ENCODE results near the gene CIROP.

Gene CIROP

DNA sequence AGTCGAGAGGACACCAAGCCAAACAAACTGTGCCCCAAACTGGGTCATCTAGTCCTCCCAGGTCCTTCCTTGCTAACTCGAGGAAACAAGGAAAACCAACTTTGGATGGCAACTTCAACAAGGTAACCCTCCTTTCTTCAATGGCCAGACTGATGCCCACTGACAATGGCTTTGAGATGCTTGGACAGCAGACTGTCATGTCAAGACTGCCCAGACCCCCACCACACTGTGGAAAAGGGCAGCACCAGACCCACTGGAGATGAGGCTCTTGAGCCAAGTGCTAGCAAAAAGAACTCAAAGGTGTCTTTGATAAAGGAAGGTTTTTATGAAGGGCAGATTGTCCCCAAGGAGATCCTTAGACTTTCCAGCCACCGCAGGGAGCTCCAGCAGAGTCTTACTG lies 38.4 kb downstream of the CIROP start:
- DNase-seq, result no peak

DNA sequence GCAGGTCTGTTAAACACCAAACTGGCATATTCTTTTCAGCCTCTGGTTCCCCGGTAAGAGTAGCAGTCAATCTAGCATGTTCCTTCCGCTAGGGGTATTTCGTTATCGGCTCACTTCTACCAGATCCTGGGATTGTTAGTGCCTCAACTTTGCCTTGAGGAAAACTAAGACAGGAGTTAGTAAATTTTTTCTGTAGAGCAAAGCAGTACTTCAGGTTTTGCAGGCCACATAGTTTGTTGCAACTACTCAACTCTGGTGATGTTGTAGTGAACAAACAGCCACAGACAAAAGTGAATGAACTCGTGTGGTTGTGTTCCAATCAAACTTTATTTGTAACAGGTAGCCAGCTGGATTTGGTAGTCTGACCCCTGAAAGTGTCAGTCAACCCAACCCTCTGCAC lies 41.2 kb downstream of the CIROP start:
- no peak for DNase-seq

DNA sequence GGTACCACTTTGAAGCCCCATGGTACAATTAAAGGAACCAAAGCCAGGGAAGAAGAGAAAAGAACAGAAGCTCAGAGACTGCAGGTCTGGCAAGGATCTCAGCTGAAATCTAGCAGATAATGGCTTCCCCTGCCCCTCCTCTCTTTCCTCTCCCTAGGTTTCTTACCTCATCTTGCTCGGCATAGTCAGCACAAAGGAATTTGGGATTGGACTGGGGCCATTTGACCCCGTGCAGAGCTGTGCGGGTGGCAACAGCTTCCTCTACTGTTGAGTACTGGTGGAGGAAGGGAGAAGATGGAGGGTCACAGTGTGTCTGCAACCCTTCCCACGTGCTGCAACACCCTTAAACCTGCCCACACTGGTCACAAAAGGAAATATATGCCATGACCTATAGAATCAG lies 42.8 kb downstream of the CIROP start:
- DNase-seq, result no peak

DNA sequence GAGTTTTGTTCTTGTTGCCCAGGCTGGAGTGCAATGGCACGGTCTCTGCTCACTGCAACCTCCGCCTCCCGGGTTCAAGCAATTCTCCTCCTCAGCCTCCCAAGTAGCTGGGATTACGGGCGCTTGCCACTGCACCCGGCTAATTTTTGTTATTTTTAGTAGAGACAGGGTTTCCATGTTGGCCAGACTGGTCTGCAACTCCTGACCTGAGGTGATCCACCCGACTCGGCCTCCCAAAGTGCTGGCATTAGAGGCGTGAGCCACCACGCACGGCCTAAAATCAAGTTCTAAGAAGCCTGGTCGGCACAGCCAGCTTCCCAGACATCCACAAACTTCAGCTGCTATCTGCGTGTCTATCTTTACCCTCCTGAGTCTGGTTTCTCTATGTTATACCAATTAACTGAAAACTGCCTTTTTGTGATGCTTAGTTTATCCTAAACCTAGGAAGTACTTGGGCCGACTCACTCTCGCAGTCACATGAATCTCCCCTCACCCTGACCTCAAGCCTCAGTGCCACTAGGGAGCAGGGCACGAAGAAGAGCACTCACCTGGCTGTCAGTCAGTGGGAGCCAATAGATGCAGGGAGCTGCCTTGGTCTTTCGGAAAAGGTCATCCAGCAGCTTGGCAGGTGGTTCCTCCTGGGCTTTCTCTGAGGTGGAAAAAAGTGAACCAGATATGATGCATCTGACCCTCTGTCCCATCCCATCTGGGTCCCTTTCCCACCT lies 44.1 kb downstream of the CIROP start:
- no peak for DNase-seq

DNA sequence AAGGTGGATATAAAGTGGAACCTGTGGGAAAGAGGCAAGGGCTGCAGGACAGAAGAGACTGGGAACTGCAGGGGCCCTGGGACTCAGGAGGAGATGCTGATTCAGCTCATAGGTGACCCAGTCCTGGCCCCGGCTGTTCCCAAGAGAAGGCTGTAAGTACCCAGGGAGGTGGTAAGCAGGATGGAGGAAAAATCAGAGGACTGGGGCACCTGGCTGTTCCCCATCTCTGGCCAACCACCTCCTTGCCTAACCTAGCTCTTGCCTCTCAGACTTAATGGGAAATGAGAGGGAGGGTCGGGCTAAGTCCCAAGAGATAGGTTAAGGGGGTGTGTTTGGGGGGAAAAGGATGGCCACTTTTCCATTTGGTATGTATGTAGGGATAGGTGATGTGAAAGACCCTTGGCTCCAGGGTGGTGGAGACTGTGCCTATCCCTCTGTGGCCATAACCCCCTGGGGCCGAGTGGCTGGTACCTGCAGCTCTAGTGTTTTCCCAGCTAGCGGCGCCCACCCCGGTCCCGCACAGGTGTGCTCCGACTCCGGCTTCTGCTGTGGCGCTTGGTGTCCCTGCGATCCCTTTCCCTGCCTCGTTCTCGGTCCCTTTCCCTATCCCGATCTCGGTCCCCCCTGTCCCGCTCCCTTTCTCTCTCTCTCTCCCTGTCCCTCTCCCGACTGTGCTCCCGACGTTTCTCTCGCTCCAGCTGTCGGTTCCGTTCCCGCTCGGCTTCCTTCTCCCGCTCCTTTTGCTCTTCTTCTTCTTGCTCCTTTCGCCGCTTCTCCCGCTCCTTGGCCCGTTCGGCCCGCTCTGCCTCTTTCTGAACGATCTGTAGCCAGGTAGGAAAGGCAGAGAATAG lies 45.9 kb downstream of the CIROP start:
- no peak for DNase-seq

DNA sequence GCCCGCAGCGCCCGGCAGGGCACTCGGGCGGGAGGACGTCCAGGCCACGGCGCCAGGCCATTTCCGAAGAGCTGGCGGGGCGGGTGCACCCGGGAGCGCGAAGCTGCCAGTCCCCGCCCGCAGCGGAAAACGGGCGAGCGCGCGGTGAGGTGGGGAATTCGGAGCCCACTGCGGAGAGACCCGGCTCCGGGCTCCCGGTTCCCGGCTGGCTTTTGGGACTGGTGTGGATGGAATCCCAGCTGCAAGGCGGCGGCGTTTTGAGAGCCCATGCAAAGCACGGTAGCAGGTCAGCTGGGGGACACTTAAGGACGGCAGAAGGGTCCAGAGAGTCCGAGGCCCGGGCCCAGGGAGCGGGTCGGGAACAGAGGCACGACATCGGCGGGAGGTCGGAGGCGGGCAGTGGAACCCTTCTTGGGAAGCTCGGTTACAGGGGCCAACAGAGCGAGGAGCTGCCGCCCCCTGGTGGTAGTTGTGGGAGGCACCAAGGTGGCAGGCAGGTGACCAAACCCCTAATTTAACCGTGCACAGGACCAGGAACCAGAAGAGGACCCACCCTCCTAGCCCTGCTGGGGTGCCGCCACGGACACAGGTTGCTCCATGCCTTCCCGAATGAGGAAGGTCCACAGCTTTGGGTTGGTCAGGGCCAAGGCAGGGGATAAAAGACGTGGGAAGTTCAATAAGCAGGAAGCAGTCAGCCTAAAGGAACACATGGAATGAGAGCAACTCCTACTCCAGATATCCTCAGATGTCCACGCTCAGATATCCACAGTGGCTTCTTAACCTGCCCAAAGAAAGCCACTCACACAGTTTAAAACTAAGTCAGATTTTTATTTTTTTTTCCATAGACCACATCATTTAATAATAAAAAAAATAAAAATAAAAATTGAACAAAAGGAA lies 46.8 kb downstream of the CIROP start:
- DNase-seq, result no peak

DNA sequence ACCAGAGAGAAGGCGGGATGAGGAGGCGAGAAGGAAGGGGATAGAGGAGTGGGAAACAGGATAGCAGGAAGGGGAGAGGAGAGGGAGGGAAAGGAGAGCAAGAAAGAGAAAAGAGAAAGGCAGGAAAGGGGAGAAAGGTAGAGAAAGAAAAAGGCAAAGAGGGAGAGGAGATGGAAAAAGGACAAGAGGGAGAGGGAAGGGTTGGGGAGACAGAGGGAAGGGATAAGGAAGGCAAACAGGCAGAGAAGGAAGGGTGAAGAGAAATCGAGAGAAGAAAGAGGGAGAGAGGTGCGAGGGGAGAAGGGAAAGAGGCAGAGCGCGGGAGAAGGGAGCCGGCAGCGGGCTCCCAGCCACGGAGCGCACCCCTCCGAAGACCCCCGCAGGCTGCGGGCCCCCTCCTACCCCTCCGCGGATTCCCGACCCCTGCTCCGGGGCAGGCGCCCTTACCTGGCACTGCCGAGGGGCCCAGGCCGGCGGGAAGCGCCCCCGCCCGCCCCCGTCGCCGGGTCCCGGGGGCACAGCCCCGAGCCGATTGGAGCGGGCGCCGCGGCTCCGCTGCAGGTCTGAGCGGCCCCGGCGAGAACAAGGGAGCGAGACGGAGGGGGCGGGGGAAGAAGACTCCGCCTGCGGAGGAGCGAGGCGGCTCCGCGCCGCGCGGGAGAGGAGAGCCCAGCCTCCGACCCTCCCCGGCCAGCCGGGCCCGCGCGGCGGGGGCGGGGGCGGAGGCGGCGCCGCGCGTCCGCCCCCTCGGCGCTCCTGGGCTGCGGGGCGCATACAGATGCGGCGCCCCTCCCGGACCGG lies 47.6 kb downstream of the CIROP start, which contains the start of gene CDH24:
Gene CDH24 (minus strand): TSS at position 565 of the 801 bp plus-strand sequence. CDS start 1,787 bp downstream, outside the sequence.
- no peak for DNase-seq

DNA sequence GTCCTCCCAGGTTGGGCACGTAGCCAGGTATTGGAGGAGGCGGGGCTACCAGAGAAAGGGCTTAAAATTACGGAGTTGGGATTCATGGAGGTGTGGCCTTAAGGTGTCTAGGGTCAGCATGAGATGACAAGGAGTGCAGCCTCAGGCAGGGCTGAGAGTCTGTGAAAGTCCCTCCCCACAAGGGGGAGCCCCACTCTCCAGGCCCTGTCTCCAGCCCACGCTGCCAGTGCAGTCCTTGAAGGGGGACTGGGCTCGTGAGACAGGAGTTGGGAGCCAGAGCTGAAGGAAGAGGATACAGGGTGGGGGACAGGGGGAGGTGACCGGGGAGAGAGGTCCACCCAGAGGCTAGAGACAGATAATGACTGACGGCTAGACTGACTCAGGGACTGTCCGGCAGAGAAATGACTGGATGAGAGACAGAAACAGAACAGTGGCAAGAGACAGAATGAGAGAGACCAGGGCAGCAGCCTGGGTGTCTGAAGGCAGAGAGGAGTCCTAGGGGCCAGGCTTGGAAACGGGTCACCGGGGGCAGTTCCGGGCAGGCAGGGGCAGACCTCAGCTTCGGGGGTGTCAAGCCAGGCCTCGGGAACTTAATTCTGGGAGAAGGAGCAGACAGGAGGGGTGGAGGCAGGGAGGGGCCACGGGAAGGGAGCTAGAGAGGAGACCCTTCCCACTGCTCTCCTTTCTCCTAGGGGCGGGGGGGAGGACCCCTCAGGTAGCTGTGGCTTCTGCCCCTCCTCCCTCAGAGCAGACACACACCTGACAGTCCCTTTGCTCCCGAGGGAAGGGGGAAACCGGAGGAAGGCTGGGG lies 48.4 kb downstream of the CIROP start:
- DNase-seq, result no peak

DNA sequence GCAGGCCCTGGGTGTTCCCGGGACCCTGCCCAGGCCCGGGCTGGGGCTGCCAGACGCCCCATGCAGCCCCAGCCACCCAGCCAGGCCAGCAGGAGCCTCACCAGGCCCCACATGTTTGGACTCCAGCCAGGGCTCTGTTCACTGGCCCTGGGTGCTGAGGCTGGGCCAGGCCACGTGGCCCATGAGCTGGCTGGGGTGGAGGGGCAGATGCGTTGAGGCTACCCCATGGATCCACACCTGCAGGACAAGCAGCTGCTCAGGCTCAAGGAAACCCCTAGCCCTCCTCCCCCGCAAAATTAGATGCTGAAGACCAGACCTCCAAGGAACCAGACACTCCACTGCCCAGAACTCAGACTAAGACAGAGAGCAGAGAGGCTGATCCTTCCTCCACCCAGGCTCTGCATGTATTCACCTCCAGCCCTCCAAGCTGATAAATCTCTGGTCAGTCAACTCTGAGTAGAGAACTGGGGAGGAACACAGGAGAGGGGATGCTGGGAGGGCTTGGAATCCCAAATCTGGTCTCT lies 49.1 kb downstream of the CIROP start:
- DNase-seq, result no peak

DNA sequence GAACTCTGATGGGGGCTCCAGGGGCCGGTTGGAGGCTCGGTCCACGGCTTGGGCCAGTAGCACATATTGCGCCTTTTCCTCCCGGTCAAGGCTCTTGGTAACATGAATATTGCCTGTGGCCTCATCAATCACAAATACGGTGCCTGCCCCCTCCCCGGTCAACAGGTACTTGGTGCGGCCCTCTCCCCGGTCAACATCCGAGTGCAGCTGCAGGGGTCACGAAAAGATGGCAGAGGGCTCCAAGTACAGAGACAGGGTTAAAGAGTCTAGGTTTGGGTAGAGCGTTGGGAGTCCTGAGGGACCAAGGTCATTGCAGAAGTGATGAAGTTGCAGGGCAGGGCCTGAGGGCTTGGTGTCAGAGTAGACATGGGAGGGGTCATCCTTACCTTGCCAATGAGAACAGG lies 49.6 kb downstream of the CIROP start:
- DNase-seq, result no peak

DNA sequence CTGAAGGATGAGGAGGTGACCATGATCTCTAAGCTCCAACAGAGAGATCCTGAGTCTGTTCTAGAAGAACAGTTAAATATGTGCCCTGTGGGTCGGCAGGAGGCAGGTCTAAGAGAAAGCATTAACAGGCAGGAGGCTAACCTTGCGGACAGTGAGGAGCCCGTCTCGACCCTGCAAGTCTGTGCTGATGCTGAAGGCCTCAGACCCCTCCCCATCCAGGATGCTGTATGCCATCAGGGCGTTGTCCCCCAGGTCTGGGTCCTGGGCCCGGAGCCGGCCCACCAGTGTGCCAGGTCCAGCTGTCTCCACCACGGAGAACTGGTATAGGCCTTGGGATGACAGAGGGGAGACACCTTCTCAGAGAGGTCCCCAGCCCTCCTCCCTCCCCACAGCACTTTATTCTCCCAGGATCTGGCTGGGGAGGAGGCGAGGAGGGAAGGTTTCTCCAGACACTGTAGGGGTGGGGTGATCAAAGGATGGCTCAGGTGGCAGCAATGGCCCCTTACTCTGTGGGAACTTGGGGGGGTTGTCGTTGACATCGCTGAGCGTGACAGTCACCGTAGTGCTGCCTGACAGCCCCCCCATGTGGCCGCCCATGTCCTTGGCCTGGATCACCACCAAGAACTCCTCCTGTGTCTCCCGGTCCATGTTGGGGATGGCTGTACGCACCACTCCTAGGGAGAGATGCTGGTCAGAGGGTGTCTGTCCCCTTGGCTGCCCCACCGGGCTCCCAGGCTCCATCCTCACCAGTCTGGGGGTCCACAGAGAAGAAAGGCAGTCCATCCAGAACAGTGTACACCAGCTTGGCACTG lies 50.6 kb downstream of the CIROP start:
- DNase-seq, result no peak

DNA sequence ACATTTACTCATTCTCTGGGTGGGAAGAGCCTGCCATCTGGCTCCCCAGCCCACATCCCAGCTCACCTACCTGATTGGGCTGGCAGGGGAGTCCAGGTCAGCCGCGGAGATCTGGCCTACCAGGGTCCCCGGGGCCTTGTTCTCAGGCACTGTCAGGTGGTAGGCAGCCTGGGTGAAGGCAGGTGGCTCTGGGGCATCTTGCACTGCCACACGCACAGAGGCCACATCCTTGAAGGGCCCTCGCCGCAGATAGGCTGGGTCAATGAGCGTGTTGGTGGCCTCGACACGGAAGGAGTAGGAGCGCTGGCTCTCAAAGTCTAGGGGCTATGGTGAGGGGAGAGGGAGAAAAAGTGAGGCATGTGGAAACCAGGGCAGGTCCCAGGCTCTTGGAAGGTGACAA lies 51.4 kb downstream of the CIROP start:
- DNase-seq, result no peak

DNA sequence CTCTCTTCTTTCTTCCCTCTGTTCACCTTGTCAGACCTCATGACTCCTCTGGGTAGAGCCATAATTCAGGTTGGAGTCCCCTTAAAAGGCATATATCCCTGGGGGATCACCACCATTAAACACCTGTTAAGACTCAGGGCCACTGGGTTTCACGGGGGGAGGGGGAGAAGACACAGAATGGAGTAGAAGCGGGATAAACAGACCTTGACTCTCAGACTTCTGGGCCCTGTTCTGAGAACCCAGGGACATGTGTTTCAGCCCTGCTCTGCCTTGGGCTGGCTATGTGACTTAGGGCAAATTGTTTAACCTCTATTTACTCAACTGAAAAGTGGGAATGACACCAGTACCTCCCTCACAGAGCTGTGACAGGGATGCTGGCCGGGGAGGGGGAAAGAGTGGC lies 52.1 kb downstream of the CIROP start:
- DNase-seq, result no peak

DNA sequence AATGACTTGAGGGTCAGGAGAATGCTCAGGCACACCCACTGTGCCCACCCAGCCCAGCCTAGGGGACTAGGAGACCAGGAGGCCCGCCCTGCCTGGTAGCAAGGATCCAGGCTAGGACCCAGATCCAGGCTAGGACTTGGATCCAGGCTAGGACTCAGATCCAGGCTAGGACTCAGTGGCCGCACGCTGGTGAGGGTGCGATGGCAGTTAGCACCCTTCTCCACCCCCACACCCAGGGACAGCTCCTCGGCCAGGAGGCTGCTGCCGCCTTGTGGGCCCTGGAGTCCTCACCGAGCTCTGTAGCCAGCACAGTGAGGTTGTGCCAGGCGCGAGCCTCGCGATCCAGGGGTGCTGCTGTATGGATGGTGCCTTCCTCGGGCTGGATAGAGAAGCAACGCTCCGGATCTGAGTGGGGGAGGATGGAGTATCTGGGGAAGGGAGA lies 52.6 kb downstream of the CIROP start:
- DNase-seq, result no peak

DNA sequence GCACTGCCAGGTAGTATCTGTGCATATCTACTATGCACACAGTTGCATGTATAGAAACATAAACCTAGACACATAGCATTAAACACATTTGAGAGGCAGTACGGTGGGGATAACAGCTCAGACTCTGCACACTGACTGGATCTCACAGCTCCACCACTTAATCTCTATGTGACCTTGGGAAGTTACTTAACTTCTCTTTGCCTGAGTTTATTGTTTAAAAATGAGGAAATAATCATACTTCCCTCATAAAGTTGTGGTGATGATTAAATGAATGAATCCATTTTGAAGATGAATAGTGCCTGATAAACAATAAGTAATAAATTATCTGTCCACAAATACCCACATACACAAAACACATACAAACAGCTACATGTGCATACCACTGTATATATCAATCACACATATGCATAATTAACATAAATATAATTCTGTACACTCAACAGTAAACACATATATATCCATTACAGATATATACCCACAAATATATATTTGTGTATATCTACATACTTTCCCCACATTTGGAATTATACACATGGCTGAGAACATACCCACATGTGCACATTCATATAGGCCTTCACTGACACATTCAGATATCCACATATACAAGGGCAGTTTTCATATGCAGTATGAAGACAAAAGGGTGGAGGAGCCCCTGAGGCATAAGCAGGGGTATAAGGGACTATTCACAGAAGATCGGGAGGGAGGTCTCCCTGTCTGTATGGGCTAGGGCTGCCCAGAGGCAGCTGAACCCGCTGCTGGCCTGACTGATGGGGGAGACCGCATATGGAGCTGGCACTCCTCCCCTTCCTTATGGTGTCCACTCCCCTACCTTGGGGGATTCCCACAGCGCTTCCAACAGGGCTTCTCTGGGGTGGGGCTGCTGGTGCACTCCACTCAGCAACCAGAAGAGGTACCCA lies 53.4 kb downstream of the CIROP start:
- DNase-seq, result no peak

Data from activated CD4-positive, CD25-positive, alpha-beta regulatory T cell (primary cell).